ENCODE measurements around the gene ZNF692.

Gene ZNF692

GRCh38 chr1:248824301-248824700 lies 34.6 kb downstream of the ZNF692 start:
- no peak for DNase-seq (ENCODE audit: low spot score)

- DNase-seq (ENCODE audit: low spot score): peak; percentile 77
Observed at GRCh38 chr1:248823517-248824001, 35.3 kb downstream of the ZNF692 start.

GRCh38 chr1:248822148-248823032 lies 36.5 kb downstream of the ZNF692 start:
- no peak for DNase-seq (ENCODE audit: low spot score)

- no peak for DNase-seq (ENCODE audit: low spot score)
Observed at GRCh38 chr1:248821641-248822040, 37.2 kb downstream of the ZNF692 start.

GRCh38 chr1:248821101-248821500 lies 37.8 kb downstream of the ZNF692 start:
- peak; percentile 94 for DNase-seq (ENCODE audit: low spot score)

GRCh38 chr1:248820041-248820585 lies 38.8 kb downstream of the ZNF692 start:
- no peak for DNase-seq (ENCODE audit: low spot score)

GRCh38 chr1:248818505-248819374 lies 40.1 kb downstream of the ZNF692 start:
- DNase-seq (ENCODE audit: low spot score): no peak

- no peak for DNase-seq (ENCODE audit: low spot score)
Observed at GRCh38 chr1:248817065-248817464, 41.8 kb downstream of the ZNF692 start.

- DNase-seq (ENCODE audit: low spot score): no peak
Observed at GRCh38 chr1:248816042-248816851, 42.6 kb downstream of the ZNF692 start.

- no peak for DNase-seq (ENCODE audit: low spot score)
Observed at GRCh38 chr1:248815407-248816034, 43.4 kb downstream of the ZNF692 start.

GRCh38 chr1:248814351-248814750 lies 44.5 kb downstream of the ZNF692 start:
- no peak for DNase-seq (ENCODE audit: low spot score)

- DNase-seq (ENCODE audit: low spot score): no peak
Observed at GRCh38 chr1:248813546-248813945, 45.3 kb downstream of the ZNF692 start.

- DNase-seq (ENCODE audit: low spot score): no peak
Observed at GRCh38 chr1:248812736-248813425, 46.0 kb downstream of the ZNF692 start.

GRCh38 chr1:248811514-248812490 lies 47.1 kb downstream of the ZNF692 start:
- no peak for DNase-seq (ENCODE audit: low spot score)

- DNase-seq (ENCODE audit: low spot score): no peak
Observed at GRCh38 chr1:248810727-248811513, 48.0 kb downstream of the ZNF692 start.

GRCh38 chr1:248810000-248810726 lies 48.7 kb downstream of the ZNF692 start:
- no peak for DNase-seq (ENCODE audit: low spot score)

- DNase-seq (ENCODE audit: low spot score): no peak
Observed at GRCh38 chr1:248808876-248809275, 50.0 kb downstream of the ZNF692 start.
